H1 (cell line): ENCODE measurements around the gene FNDC3A. TPM values are rescaled to one million over a fixed set of nuclear protein-coding genes. Genes with fewer than 3 reads are reported as not detected.

Source experiments
- CTCF ChIA-PET: fragments of 300-600 bp; sonication (Branson Sonifier 250); formaldehyde crosslinking; loops from one replicate; lab custom pipeline; 2021; ENCODE audit not compliant: partially characterized antibody; lab: Charles Lee
- POLR2A ChIA-PET: fragments of 300-600 bp; sonication (Branson Sonifier 250); formaldehyde crosslinking; loops from one replicate; lab custom pipeline; 2021; ENCODE audit warnings: inconsistent platforms; ENCODE audit not compliant: partially characterized antibody; lab: Charles Lee
- DNase-seq, 2 experiments: peaks; one replicate each; pipeline versions ENCODE4 v3.0.0 to v3.0.0-alpha.2; 2010 to 2022; ENCODE audit warnings: low spot score in 2 of 2, low read depth in 1 of 2, mixed read lengths in 1 of 2
- FAIRE-seq: peaks from 2 replicates; lab custom pipeline; 2011; peaks lifted over from hg19 to GRCh38; lab: Jason Lieb, UNC
- H2AFZ ChIP-seq: 2 replicates; pipeline ENCODE4 v1.8.1; 2012; ENCODE audit warnings: low read length, inconsistent platforms
- H2AK5ac ChIP-seq: 2 replicates; pipeline ENCODE4 v1.6.1; 2013; ENCODE audit warnings: low read depth, low read length
- H2BK120ac ChIP-seq: replicated peaks from 2 replicates; pipeline ENCODE3; 2013; ENCODE audit warnings: low read depth, low read length, inconsistent platforms
- H2BK12ac ChIP-seq: 2 replicates; pipeline ENCODE4 v1.6.1; 2013; ENCODE audit warnings: low read depth, low read length
- H2BK15ac ChIP-seq: 2 replicates; pipeline ENCODE4 v1.6.1; 2013; ENCODE audit warnings: low read length
- H2BK20ac ChIP-seq: 2 replicates; pipeline ENCODE4 v1.6.1; 2013; ENCODE audit warnings: low read length
- H2BK5ac ChIP-seq: 2 replicates; pipeline ENCODE4 v1.6.1; 2013; ENCODE audit warnings: low read depth, low read length
- H3K14ac ChIP-seq: 2 replicates; pipeline ENCODE4 v1.6.1; 2013; ENCODE audit warnings: inconsistent platforms; ENCODE audit not compliant: insufficient read length
- H3K18ac ChIP-seq: 2 replicates; pipeline ENCODE4 v1.6.1; 2013; ENCODE audit warnings: low read length; ENCODE audit errors: extremely low read depth
- H3K23ac ChIP-seq: 2 replicates; pipeline ENCODE4 v1.6.1; 2013; ENCODE audit warnings: inconsistent platforms; ENCODE audit not compliant: insufficient read length
- H3K23me2 ChIP-seq: 2 replicates; pipeline ENCODE4 v1.6.1; 2013; ENCODE audit warnings: low read depth, low read length
- H3K27ac ChIP-seq: 2 replicates; pipeline ENCODE4 v1.6.1; 2011; ENCODE audit warnings: low read depth, low read length, inconsistent platforms
- H3K27me3 ChIP-seq, 4 experiments: replicated peaks in 1 of 4; 1 replicate in 1 of 4; 2 replicates in 3 of 4; pipeline versions ENCODE4 v1.6.1 to v1.8.1; 2011 to 2013; ENCODE audit warnings: low read length in 3 of 4, mild to moderate bottlenecking in 3 of 4, inconsistent platforms in 2 of 4, mixed read lengths in 2 of 4, moderate library complexity in 1 of 4; ENCODE audit not compliant: control insufficient read depth in 3 of 4, insufficient read depth in 3 of 4; ENCODE audit errors: extremely low read depth in 1 of 4
- H3K36me3 ChIP-seq, 4 experiments: 2 replicates each; pipeline versions ENCODE4 v1.6.1 to v1.8.1; 2011 to 2013; ENCODE audit warnings: mild to moderate bottlenecking in 4 of 4, low read length in 3 of 4, moderate library complexity in 2 of 4, control low read depth in 1 of 4, inconsistent platforms in 1 of 4; ENCODE audit not compliant: insufficient read depth in 4 of 4, control insufficient read depth in 2 of 4
- H3K4ac ChIP-seq: replicated peaks from 2 replicates; pipeline ENCODE3; 2013; ENCODE audit warnings: low read length, low read depth, mixed read lengths, inconsistent platforms; ENCODE audit not compliant: insufficient read length
- H3K4me1 ChIP-seq, 4 experiments: replicated peaks in 1 of 4; 1 replicate in 1 of 4; 2 replicates in 3 of 4; pipeline versions ENCODE4 v1.6.1 to v1.8.1; 2011 to 2013; ENCODE audit warnings: low read length in 3 of 4, inconsistent platforms in 2 of 4, mixed read lengths in 1 of 4; ENCODE audit not compliant: insufficient read depth in 4 of 4, control insufficient read depth in 3 of 4
- H3K4me2 ChIP-seq, 2 experiments: 2 replicates each; pipeline versions ENCODE4 v1.6.1 to v1.8.1; 2011 to 2013; ENCODE audit warnings: low read depth in 2 of 2, low read length in 2 of 2, control low read depth in 1 of 2, inconsistent platforms in 1 of 2, mild to moderate bottlenecking in 1 of 2; ENCODE audit not compliant: insufficient read depth in 1 of 2
- H3K4me3 ChIP-seq, 4 experiments: fragments of 200-600, 300-600 bp in 1 of 4; sonication (generic), shearing (Covaris generic), sonication (Bioruptor Twin) in 1 of 4; 2 replicates each; pipeline versions ENCODE4 v1.5.1 to v1.8.1; 2011 to 2016; ENCODE audit warnings: low read length in 4 of 4, low read depth in 3 of 4, control low read depth in 2 of 4, inconsistent platforms in 2 of 4, mild to moderate bottlenecking in 2 of 4, mixed read lengths in 1 of 4, moderate library complexity in 1 of 4; ENCODE audit not compliant: insufficient read depth in 2 of 4; ENCODE audit errors: extremely low read depth in 1 of 4
- H3K56ac ChIP-seq: replicated peaks from 2 replicates; pipeline ENCODE3; 2013; ENCODE audit warnings: low read depth, mild to moderate bottlenecking, mixed read lengths, low read length, inconsistent platforms; ENCODE audit not compliant: insufficient read length
- H3K79me1 ChIP-seq: 2 replicates; pipeline ENCODE4 v1.6.1; 2013; ENCODE audit warnings: low read depth, low read length, control low read depth
- H3K79me2 ChIP-seq, 2 experiments: 2 replicates each; pipeline versions ENCODE4 v1.6.1 to v1.8.1; 2012 to 2013; ENCODE audit warnings: low read length in 2 of 2, mild to moderate bottlenecking in 2 of 2, inconsistent platforms in 1 of 2; ENCODE audit not compliant: insufficient read depth in 2 of 2, control insufficient read depth in 1 of 2
- H3K9ac ChIP-seq, 4 experiments: replicated peaks in 1 of 4; 1 replicate in 1 of 4; 2 replicates in 3 of 4; pipeline versions ENCODE4 v1.6.1 to v1.8.1; 2011 to 2013; ENCODE audit warnings: low read depth in 3 of 4, low read length in 3 of 4, control low read depth in 2 of 4, mild to moderate bottlenecking in 2 of 4, moderate library complexity in 2 of 4, inconsistent platforms in 1 of 4; ENCODE audit errors: extremely low read depth in 1 of 4
- H3K9me3 ChIP-seq, 2 experiments: 2 replicates each; pipeline versions ENCODE4 v1.6.1 to v1.8.1; 2012 to 2013; ENCODE audit warnings: mild to moderate bottlenecking in 2 of 2, moderate library complexity in 2 of 2, control low read depth in 1 of 2, inconsistent platforms in 1 of 2, low read depth in 1 of 2, low read length in 1 of 2, mixed read lengths in 1 of 2; ENCODE audit not compliant: insufficient read depth in 2 of 2
- H4K20me1 ChIP-seq, 2 experiments: replicated peaks in 1 of 2; 2 replicates each; pipeline versions ENCODE3 to v1.8.1; 2011 to 2013; ENCODE audit warnings: inconsistent platforms in 2 of 2, low read length in 2 of 2, mild to moderate bottlenecking in 1 of 2; ENCODE audit not compliant: insufficient read depth in 2 of 2, control insufficient read depth in 1 of 2
- H4K5ac ChIP-seq: 2 replicates; pipeline ENCODE4 v1.6.1; 2013; ENCODE audit warnings: low read length, low read depth, mixed read lengths, inconsistent platforms; ENCODE audit not compliant: insufficient read length
- H4K8ac ChIP-seq: 2 replicates; pipeline ENCODE4 v1.8.0; 2013; ENCODE audit warnings: mild to moderate bottlenecking, moderate library complexity, low read length, inconsistent platforms; ENCODE audit not compliant: insufficient read depth; ENCODE audit errors: extremely low read depth
- H4K91ac ChIP-seq: replicated peaks from 2 replicates; pipeline ENCODE3; 2013; ENCODE audit warnings: low read length, mixed read lengths, inconsistent platforms; ENCODE audit not compliant: insufficient read length
- HDAC2 ChIP-seq, 2 experiments: fragments of 300-600 bp in 1 of 2; sonication (generic) in 1 of 2; IDR thresholded peaks; 2 replicates each; pipeline ENCODE4 v1.6.1; 2011 to 2012; ENCODE audit warnings: low read depth in 2 of 2, low read length in 2 of 2, mild to moderate bottlenecking in 2 of 2, moderate library complexity in 2 of 2, borderline replicate concordance in 1 of 2, inconsistent platforms in 1 of 2
- SUZ12 ChIP-seq: fragments of 200-600 bp; sonication (generic); IDR thresholded peaks from 2 replicates; pipeline ENCODE4 v1.6.1; 2012; ENCODE audit warnings: mild to moderate bottlenecking, inconsistent platforms, low read length, moderate library complexity, mixed read lengths
- WGBS, 2 experiments: shearing (Covaris generic) in 1 of 2; methylation state at CpG; one replicate each; pipeline versions ENCODE4 v1.1.6 to v1.1.7; 2013 to 2015; ENCODE audit warnings: low lambda C conversion rate in 2 of 2, mixed read lengths in 2 of 2, inconsistent platforms in 1 of 2, low coverage in 1 of 2, missing lambda C conversion rate in 1 of 2; ENCODE audit not compliant: insufficient replicate concordance in 2 of 2, insufficient coverage in 1 of 2, insufficient read length in 1 of 2; ENCODE audit errors: extremely low coverage in 1 of 2, missing lambda C conversion rate in 1 of 2; 5-methylcytosine and 5-hydroxymethylcytosine counted together
- polyA plus RNA-seq, 7 experiments: library from polyadenylated mRNA; depleted of rRNA in 3 of 7; stranded (reverse) in 5 of 7; unstranded in 2 of 7; fragments of >200 nt in 5 of 7; fragments of 200-250 nt in 2 of 7; gene quantifications; 1 replicate in 5 of 7; 2 replicates in 1 of 7; 4 replicates in 1 of 7; pipeline versions ENCODE4 v1.2.1 to v1.2.3, GENCODE V29; 2011 to 2013; ENCODE audit warnings: missing spikeins in 2 of 7, mixed read lengths in 2 of 7
- total RNA-seq: library from RNA; stranded (reverse); fragmentation: NEBNext Ultra II Directional; extraction: Animal tissue kit (Norgen Biotek cat#: 25700); gene quantifications from 2 replicates; pipeline ENCODE4 v1.2.1, GENCODE V29; 2021

Gene FNDC3A
- total and polyA plus RNA-seq, 2 of the 8 experiments (the other 6 are each of a cell fraction or from before 2014, with no cell fraction given): 14.6 to 26.0 TPM

DNA sequence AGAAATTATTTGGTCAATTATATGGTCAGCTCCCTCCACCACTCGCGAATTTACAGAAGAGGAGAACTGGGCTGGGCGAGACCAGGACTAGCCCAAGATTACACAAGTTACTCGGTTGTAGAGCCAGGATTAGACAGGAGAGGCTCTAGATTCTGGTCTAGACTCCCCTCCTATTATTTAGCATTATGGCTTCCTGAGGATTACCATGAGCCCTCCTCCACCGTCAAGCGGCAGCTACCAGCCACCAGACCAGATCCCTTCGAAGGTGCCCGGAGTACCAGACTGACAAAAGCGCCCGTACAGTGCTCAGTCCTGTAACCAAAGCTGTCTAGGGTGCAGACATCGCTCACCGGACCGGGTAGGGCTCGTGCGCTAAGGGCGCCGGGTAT lies 243.9 kb downstream of the FNDC3A start:
- FAIRE-seq: no peak
- peak overlapping the region; percentile 77 to 80 for H3K4me2 ChIP-seq
- TF ChIP-seq SUZ12 (no peak), HDAC2 (IDR thresholded peaks at IDR 0.05; ENCODE audit: borderline replicate concordance in 1 of 2, low read depth in 2 of 2, low read length in 2 of 2) (no peak; a peak in 1 of 4 replicates)

More for the DNA sequence above, 243.9 kb downstream of the FNDC3A start:
- H3K9me3 ChIP-seq: no peaks in the 10 kb centered on the region
- H3K23ac ChIP-seq: no peak overlapping the region
- H2AK5ac ChIP-seq: no peak overlapping the region
- POLR2A ChIA-PET: no interaction called here
- peak overlapping the region; percentile 61; the same call in 1 of the 2 replicates for H2BK15ac ChIP-seq
- no peak overlapping the region for H3K9ac ChIP-seq
- H3K79me1 ChIP-seq: no peaks in the 10 kb centered on the region
- H3K4me3 ChIP-seq: peak overlapping the region; percentile 34 to 61 (median 38)
- H3K14ac ChIP-seq: no peak overlapping the region
- no peak overlapping the region for H4K5ac ChIP-seq
- CTCF ChIA-PET: interaction anchor here (0.8 to 1.4 kb wide), 6 partner anchors 12 to 486 kb away, joined by 3 to 6 read pairs (median 4); no protein-coding TSS in a partner anchor
- H3K4ac ChIP-seq: no peak overlapping the region
- H4K20me1 ChIP-seq: peaks cover 0 to 2% of the 10 kb centered on the region in 2 experiments
- peaks cover 49 to 80% (median 75%) of the 10 kb centered on the region in 4 experiments for H3K27me3 ChIP-seq
- no peak overlapping the region for H4K8ac ChIP-seq
- H3K36me3 ChIP-seq: peaks cover 0 to 4% (median 0%) of the 10 kb centered on the region in 4 experiments; a peak in 1 of 8 replicates
- no peaks in the 10 kb centered on the region for H3K79me2 ChIP-seq
- no peak overlapping the region for H2BK12ac ChIP-seq
- no peak overlapping the region for H3K27ac ChIP-seq
- no peak overlapping the region for H2BK5ac ChIP-seq
- no peak for DNase-seq
- 17% methylated on average over 17 of the region's 17 CpGs; no CpG with 5 or more reads in 1 of the 2 experiments for WGBS, 2 experiments
- H3K56ac ChIP-seq: peak overlapping the region; percentile 35
- peaks cover 20% of the 10 kb centered on the region for H3K23me2 ChIP-seq
- peak overlapping the region; percentile 41 for H4K91ac ChIP-seq
- no peak overlapping the region for H3K18ac ChIP-seq
- H2BK20ac ChIP-seq: no peak overlapping the region
- peaks cover 2 to 15% (median 10%) of the 10 kb centered on the region in 4 experiments for H3K4me1 ChIP-seq
- H2BK120ac ChIP-seq: no peak overlapping the region
- H2AFZ ChIP-seq: no peak overlapping the region
